Effector memory CD4-positive, alpha-beta T cell (primary cell): ENCODE data around the gene PPARG.
"Not testable (repeated sequence)": the region's sequence is repeated elsewhere in the genome, so short reads cannot be mapped to it uniquely, and the experiment has no call there.

Experiments
- DNase-seq, 3 donors: peaks; one replicate each; pipeline ENCODE4 v3.0.0-alpha.2; 2020
- H3K27ac ChIP-seq: 2 replicates; pipeline ENCODE4 v1.7.0; 2013; ENCODE audit warnings: mild to moderate bottlenecking, low read length, moderate library complexity; ENCODE audit not compliant: insufficient read depth, poor library complexity, severe bottlenecking
- H3K27me3 ChIP-seq: replicated peaks from 2 replicates; pipeline ENCODE4 v1.7.0; 2013; ENCODE audit warnings: mild to moderate bottlenecking, low read length; ENCODE audit not compliant: insufficient read depth, control insufficient read depth, poor library complexity, severe bottlenecking
- H3K36me3 ChIP-seq: 2 replicates; pipeline ENCODE4 v1.7.0; 2013; ENCODE audit warnings: mild to moderate bottlenecking, low read length, moderate library complexity; ENCODE audit not compliant: control insufficient read depth, insufficient read depth
- H3K4me1 ChIP-seq: 2 replicates; pipeline ENCODE4 v1.7.0; 2013; ENCODE audit warnings: low read length, mild to moderate bottlenecking; ENCODE audit not compliant: control insufficient read depth, insufficient read depth, poor library complexity, severe bottlenecking
- H3K4me3 ChIP-seq: 2 replicates; pipeline ENCODE4 v1.7.0; 2013; ENCODE audit warnings: low read length, low read depth, mild to moderate bottlenecking; ENCODE audit not compliant: insufficient read depth, poor library complexity, severe bottlenecking
- H3K9me3 ChIP-seq: 2 replicates; pipeline ENCODE4 v1.7.0; 2013; ENCODE audit warnings: mild to moderate bottlenecking, low read length, moderate library complexity; ENCODE audit not compliant: control insufficient read depth

Gene PPARG

GRCh38 chr3:12454816-12455121, 165.9 kb downstream of the PPARG start:
- Histone ChIP-seq H3K27me3 (no peaks in the 10 kb centered on the region), H3K9me3 (no peaks in the 10 kb centered on the region), H3K27ac (no peak overlapping the region), H3K4me3 (no peak overlapping the region), H3K4me1 (no peaks in the 10 kb centered on the region), H3K36me3 (no peaks in the 10 kb centered on the region)
- no peak for DNase-seq

- no peaks in the 10 kb centered on the region for H3K27me3 ChIP-seq
- no peaks in the 10 kb centered on the region for H3K36me3 ChIP-seq
- H3K4me3 ChIP-seq, result no peak overlapping the region
- no peak overlapping the region for H3K27ac ChIP-seq
- DNase-seq, result no peak
- H3K4me1 ChIP-seq, result no peaks in the 10 kb centered on the region
- no peaks in the 10 kb centered on the region for H3K9me3 ChIP-seq
These were observed 166.9 kb downstream of the PPARG start for GRCh38 chr3:12455740-12456139.

GRCh38 chr3:12456441-12456840, 167.6 kb downstream of the PPARG start:
- DNase-seq, result no peak
- Histone ChIP-seq H3K4me3 (no peak overlapping the region), H3K4me1 (no peaks in the 10 kb centered on the region), H3K27me3 (no peaks in the 10 kb centered on the region), H3K9me3 (no peaks in the 10 kb centered on the region), H3K36me3 (no peaks in the 10 kb centered on the region), H3K27ac (no peak overlapping the region)

DNA sequence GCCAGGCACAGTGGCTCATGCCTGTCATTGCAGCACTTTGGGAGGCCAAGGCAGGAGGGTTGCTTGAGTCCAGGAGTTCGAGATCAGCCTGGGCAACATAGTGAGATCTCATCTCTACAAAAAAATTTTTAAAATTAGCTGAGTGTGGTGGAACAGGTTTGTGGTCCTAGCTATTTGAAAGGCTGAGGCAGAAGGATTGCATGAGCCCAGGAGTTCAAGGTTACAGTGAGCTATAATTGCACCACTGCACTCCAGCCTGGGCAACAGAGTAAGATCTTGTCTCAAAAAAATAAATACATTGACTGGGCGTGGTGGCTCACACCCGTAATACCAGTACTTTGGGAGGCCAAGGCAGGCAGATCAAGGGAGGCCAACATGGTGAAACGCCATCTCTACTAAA, 168.5 kb downstream of the PPARG start:
- H3K36me3 ChIP-seq, H3K4me1 ChIP-seq, H3K27me3 ChIP-seq, DNase-seq, H3K9me3 ChIP-seq, H3K27ac ChIP-seq, H3K4me3 ChIP-seq: not testable (repeated sequence)

GRCh38 chr3:12458901-12459300, 170.0 kb downstream of the PPARG start:
- Histone ChIP-seq H3K4me3 (no peak overlapping the region), H3K27ac (no peak overlapping the region), H3K9me3 (no peaks in the 10 kb centered on the region), H3K36me3 (no peaks in the 10 kb centered on the region), H3K27me3 (no peaks in the 10 kb centered on the region), H3K4me1 (no peaks in the 10 kb centered on the region)
- no peak for DNase-seq

DNA sequence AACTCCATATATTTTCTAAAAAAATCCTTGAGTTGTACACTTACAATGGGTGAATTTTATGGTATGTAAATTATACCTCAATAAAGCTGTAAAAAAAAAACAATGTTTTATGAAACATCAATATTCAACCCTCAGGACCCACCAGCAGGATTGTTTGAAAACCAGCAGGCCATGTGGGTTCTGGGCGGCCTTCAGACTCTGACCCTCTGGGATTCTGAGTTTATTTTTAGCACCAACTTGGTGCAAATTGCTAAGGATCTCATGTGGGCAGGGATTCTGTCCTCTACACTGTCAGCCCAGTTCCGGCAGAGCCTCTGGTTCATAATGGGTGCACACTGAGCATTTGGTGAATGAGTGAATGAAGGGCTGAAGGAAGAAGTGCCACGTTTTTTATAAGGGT, 171.3 kb downstream of the PPARG start:
- Histone ChIP-seq H3K4me3 (no peak overlapping the region), H3K9me3 (no peaks in the 10 kb centered on the region)

GRCh38 chr3:12461097-12461649, 172.3 kb downstream of the PPARG start:
- no peak for DNase-seq
- no peaks in the 10 kb centered on the region for H3K36me3 ChIP-seq
- H3K4me1 ChIP-seq, result no peaks in the 10 kb centered on the region

More for the DNA sequence above, 171.3 kb downstream of the PPARG start:
- no peaks in the 10 kb centered on the region for H3K27me3 ChIP-seq
- H3K4me1 ChIP-seq, result no peaks in the 10 kb centered on the region
- no peak overlapping the region for H3K27ac ChIP-seq
- H3K36me3 ChIP-seq, result no peaks in the 10 kb centered on the region
- DNase-seq, result no peak

DNA sequence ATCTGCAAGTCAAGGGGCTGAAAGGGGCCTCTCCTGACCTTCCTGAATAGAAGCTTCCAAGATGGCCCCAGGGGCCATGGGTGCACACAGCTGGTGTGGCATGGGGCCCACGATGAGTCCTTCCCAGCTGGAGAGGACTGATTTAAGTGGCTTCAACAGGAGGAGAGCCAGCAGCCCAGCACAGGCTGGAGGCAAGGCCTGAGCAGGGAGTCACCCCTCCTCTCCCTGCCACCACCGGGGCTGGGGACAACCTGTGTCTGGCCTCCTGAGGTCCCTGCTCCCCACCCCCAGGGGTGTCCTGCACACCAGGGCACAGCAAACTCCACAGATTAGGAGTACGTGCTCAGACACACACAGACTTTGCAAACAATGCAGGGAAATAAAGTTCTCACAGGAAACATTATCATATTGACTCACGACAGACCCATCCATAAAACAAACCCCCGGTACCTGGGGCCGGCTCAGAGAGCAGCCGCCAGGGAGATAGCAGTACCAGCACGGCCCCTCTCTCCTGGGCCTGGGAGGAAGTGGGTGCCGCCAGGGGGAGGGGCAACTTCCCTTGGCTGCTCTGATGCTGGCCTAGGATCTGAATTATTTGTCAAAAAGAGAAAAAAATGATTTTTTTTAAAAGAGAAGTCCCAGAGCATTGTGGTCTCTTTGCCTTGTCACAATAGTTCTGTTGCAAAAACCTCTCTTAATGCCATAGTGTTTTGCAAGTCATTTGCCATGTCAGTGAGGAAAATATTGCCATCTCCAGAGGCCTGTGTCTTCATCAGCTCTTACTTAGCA, 173.5 kb downstream of the PPARG start:
- no peak overlapping the region for H3K27ac ChIP-seq
- no peak overlapping the region for H3K4me3 ChIP-seq
- no peaks in the 10 kb centered on the region for H3K27me3 ChIP-seq
- no peaks in the 10 kb centered on the region for H3K9me3 ChIP-seq
- H3K36me3 ChIP-seq, result no peaks in the 10 kb centered on the region
- no peak for DNase-seq
- no peaks in the 10 kb centered on the region for H3K4me1 ChIP-seq

More at GRCh38 chr3:12461097-12461649, 172.3 kb downstream of the PPARG start:
- no peak overlapping the region for H3K4me3 ChIP-seq
- no peaks in the 10 kb centered on the region for H3K9me3 ChIP-seq
- H3K27ac ChIP-seq, result no peak overlapping the region
- H3K27me3 ChIP-seq, result no peaks in the 10 kb centered on the region

DNA sequence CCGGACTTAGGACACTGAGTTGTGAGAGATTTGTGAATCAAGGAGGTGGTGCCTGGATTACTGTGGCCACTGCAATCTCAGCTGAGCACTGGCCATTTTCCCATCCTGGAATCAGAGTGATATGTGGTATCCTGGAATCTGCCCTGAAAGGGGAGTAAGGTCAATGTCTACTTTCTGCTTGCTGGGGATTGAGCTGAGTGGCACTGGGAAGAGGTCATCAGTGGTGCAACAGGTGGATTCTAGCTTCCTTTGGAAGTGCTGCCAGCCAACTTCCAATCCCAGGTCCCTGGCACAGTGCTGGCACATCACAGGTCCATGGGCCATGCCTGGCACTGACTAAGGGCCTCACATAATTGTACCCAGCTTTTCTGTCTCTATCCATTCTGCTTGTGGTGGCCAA, 174.8 kb downstream of the PPARG start:
- Histone ChIP-seq H3K4me3 (no peak overlapping the region), H3K9me3 (no peaks in the 10 kb centered on the region), H3K27ac (no peak overlapping the region), H3K36me3 (no peaks in the 10 kb centered on the region), H3K4me1 (no peaks in the 10 kb centered on the region), H3K27me3 (no peaks in the 10 kb centered on the region)
- DNase-seq, result no peak

GRCh38 chr3:12464181-12464580, 175.3 kb downstream of the PPARG start:
- no peaks in the 10 kb centered on the region for H3K36me3 ChIP-seq
- no peak for DNase-seq
- no peak overlapping the region for H3K4me3 ChIP-seq
- H3K27ac ChIP-seq, result no peak overlapping the region
- no peaks in the 10 kb centered on the region for H3K9me3 ChIP-seq
- no peaks in the 10 kb centered on the region for H3K27me3 ChIP-seq
- no peaks in the 10 kb centered on the region for H3K4me1 ChIP-seq
